Smooth muscle cell (in vitro differentiated cells): Measurements from ENCODE around the gene PSMC6. TPM values are rescaled to one million over a fixed set of nuclear protein-coding genes. Genes with fewer than 3 reads are reported as not detected.
"Not testable (repeated sequence)": the region's sequence is repeated elsewhere in the genome, so short reads cannot be mapped to it uniquely, and the experiment has no call there.

Experiments
- DNase-seq: peaks from one replicate; lab custom pipeline; 2025; ENCODE audit not compliant: unreplicated experiment; lab: John Stamatoyannopoulos, UW
- H2AFZ ChIP-seq: fragments of 200-600 bp; sonication (generic); 2 replicates; pipeline ENCODE4 v1.6.0; 2016; ENCODE audit warnings: antibody characterized with exemption, low read depth, mild to moderate bottlenecking
- H3F3A ChIP-seq: fragments of 200-600 bp; sonication (generic); 2 replicates; pipeline ENCODE4 v1.6.0; 2017; ENCODE audit warnings: antibody characterized with exemption, low read depth
- H3K27ac ChIP-seq: fragments of 200-600 bp; sonication (generic); 2 replicates; pipeline ENCODE4 v1.5.1; 2016; ENCODE audit warnings: low read depth, mild to moderate bottlenecking
- H3K27me3 ChIP-seq: fragments of 200-600 bp; sonication (generic); 2 replicates; pipeline ENCODE4 v1.6.1; 2016; ENCODE audit warnings: low read depth, mild to moderate bottlenecking
- H3K36me3 ChIP-seq: fragments of 200-600 bp; sonication (generic); 2 replicates; pipeline ENCODE4 v1.5.1; 2016; ENCODE audit warnings: low read depth
- H3K4me1 ChIP-seq: fragments of 200-600 bp; sonication (generic); 2 replicates; pipeline ENCODE4 v1.5.1; 2016; ENCODE audit warnings: low read depth
- H3K4me2 ChIP-seq: fragments of 200-600 bp; sonication (generic); 2 replicates; pipeline ENCODE4 v1.6.0; 2016; ENCODE audit warnings: mild to moderate bottlenecking
- H3K4me3 ChIP-seq: fragments of 200-600 bp; sonication (generic); 2 replicates; pipeline ENCODE4 v1.5.1; 2016; ENCODE audit warnings: mild to moderate bottlenecking
- H3K79me2 ChIP-seq: fragments of 200-600 bp; sonication (generic); 2 replicates; pipeline ENCODE4 v1.6.0; 2016; ENCODE audit warnings: low read depth, mild to moderate bottlenecking
- H3K9ac ChIP-seq: fragments of 200-600 bp; sonication (generic); 2 replicates; pipeline ENCODE4 v1.6.0; 2016; ENCODE audit warnings: low read depth
- H3K9me3 ChIP-seq: fragments of 200-600 bp; sonication (generic); replicated peaks from 2 replicates; pipeline ENCODE4 v1.5.1; 2016; ENCODE audit warnings: low read depth
- H4K20me1 ChIP-seq: fragments of 200-600 bp; sonication (generic); 2 replicates; pipeline ENCODE4 v1.6.0; 2016; ENCODE audit warnings: low read depth
- CTCF ChIP-seq: fragments of 200-600 bp; sonication (generic); IDR thresholded peaks from 2 replicates; pipeline ENCODE4 v1.5.1; 2017; ENCODE audit warnings: borderline replicate concordance, mild to moderate bottlenecking, antibody characterized with exemption; ENCODE audit not compliant: insufficient read depth, poor library complexity, severe bottlenecking
- WGBS: methylation state at CpG from one replicate; pipeline ENCODE4 v1.1.7; 2016; ENCODE audit warnings: low lambda C conversion rate; 5-methylcytosine and 5-hydroxymethylcytosine counted together
- polyA plus RNA-seq: library from polyadenylated mRNA; unstranded; fragments of >200 nt; fragmentation: Nextera tagmentation; extraction: Ambion mirVana; gene quantifications from 2 replicates; pipeline ENCODE4 v1.2.1, GENCODE V29; 2016
- total RNA-seq: library from RNA; depleted of rRNA; stranded (reverse); fragments of >200 nt; gene quantifications from 2 replicates; pipeline ENCODE4 v1.2.3, GENCODE V29; 2014

The PSMC6 gene
- total and polyA plus RNA-seq, 2 experiments from 2014 or later: 90.9 to 138 TPM

- Histone ChIP-seq H3K4me2 (no peak overlapping the region), H3K4me3 (no peak overlapping the region), H3K27ac (peak overlapping the region; percentile 52), H4K20me1 (peaks cover 9% of the 10 kb centered on the region), H2AFZ (no peak overlapping the region), H3K79me2 (peaks cover 40% of the 10 kb centered on the region), H3K27me3 (no peaks in the 10 kb centered on the region), H3K4me1 (no peaks in the 10 kb centered on the region), H3K9me3 (no peaks in the 10 kb centered on the region), H3F3A (no peaks in the 10 kb centered on the region), H3K36me3 (no peaks in the 10 kb centered on the region), H3K9ac (no peak overlapping the region)
- no peak for TF ChIP-seq CTCF
- DNase-seq: no peak
Measured at GRCh38 chr14:52741865-52742264, 34.9 kb downstream of the PSMC6 start.

DNA sequence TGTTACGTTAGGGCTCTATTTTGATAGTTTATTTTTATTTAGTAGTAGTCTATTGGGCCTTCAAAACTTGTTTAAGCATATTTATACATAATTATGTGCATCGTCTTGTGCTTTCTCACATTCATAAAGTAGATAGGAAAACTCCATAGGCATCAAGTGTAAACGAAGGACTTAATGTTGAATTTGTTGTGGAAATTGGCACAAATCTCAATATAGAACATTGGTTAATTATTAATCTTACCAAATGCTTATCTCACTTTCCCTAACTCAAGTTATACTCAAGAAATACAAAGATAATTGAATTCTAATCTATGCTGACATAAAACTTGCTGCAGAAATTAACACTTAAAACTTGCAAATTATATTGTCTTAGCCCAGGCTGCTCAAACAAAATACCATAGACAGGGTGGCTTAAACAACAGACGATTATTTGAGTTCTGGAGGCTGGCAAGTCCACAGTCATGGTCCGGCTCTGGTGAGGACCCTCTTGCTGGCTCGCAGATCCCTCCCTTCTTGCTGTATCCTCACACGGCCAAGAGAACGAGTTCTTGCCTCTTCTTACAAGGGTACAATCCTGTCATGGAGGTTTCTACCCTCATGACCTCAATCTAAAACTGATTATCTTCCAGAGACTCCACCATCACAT lies 41.8 kb downstream of the PSMC6 start:
- Histone ChIP-seq H3K36me3 (no peaks in the 10 kb centered on the region), H3K9ac (no peak overlapping the region), H3K4me3 (no peak overlapping the region), H3F3A (no peaks in the 10 kb centered on the region), H2AFZ (no peak overlapping the region), H3K4me2 (no peak overlapping the region), H4K20me1 (no peaks in the 10 kb centered on the region), H3K27me3 (no peaks in the 10 kb centered on the region), H3K4me1 (no peaks in the 10 kb centered on the region), H3K79me2 (no peaks in the 10 kb centered on the region), H3K27ac (no peak overlapping the region), H3K9me3 (no peaks in the 10 kb centered on the region)
- TF ChIP-seq CTCF: no peak
- 95% methylated on average over 8 of the region's 8 CpGs for WGBS
- DNase-seq: no peak

DNA sequence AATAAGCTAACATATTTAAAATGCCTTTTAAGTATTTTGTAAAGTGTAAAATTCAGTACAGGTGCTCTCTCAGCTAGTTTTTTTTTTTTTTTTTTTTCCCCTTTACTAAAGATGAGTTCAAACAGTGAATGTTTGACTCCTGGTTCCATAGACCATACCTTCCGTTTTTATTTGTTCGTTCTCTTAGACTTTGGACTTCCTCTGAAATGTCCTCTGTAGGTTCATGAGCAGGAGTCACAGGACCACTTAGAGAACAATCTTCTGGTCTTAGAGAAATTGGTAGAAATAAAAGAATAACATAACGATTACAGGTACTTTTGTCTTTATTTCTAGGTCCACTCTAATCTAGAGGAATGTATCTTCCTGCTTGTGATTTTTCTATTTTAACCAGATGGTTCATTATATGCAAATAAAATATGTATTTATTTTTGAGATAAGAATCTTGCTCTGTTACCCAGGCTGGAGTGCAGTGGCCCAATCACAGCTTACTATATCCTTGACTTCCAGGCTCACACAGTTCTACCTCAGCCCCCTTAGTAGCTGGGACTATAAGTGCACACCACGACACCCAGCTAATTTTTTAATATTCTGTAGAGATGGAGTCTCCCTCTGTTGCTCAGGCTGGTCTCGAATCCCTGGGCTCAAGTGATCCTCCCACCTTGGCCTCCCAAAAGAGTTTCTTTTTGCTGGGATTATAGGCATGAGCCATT lies 48.8 kb downstream of the PSMC6 start:
- no peaks in the 10 kb centered on the region for H3K9me3 ChIP-seq
- no peak overlapping the region for H3K4me2 ChIP-seq
- H3K27me3 ChIP-seq: no peaks in the 10 kb centered on the region
- no peaks in the 10 kb centered on the region for H3F3A ChIP-seq
- H4K20me1 ChIP-seq: no peaks in the 10 kb centered on the region
- no peaks in the 10 kb centered on the region for H3K4me1 ChIP-seq
- H2AFZ ChIP-seq: no peak overlapping the region
- TF ChIP-seq CTCF: no peak
- H3K79me2 ChIP-seq: no peaks in the 10 kb centered on the region
- H3K9ac ChIP-seq: no peak overlapping the region
- WGBS: 92% methylated on average over 5 of the region's 5 CpGs
- H3K36me3 ChIP-seq: peaks cover 21% of the 10 kb centered on the region
- H3K27ac ChIP-seq: no peak overlapping the region
- no peak for DNase-seq
- H3K4me3 ChIP-seq: no peak overlapping the region

GRCh38 chr14:52759145-52759544 lies 52.1 kb downstream of the PSMC6 start:
- no peak for DNase-seq
- no peak overlapping the region for H2AFZ ChIP-seq
- no peaks in the 10 kb centered on the region for H3K79me2 ChIP-seq
- H3K27me3 ChIP-seq: no peaks in the 10 kb centered on the region
- H3K4me3 ChIP-seq: no peak overlapping the region
- peaks cover 21% of the 10 kb centered on the region for H3K36me3 ChIP-seq
- H3K27ac ChIP-seq: no peak overlapping the region
- 97% methylated on average over 1 of the region's 1 CpG for WGBS
- H3K4me1 ChIP-seq: no peaks in the 10 kb centered on the region
- no peak overlapping the region for H3K9ac ChIP-seq
- no peaks in the 10 kb centered on the region for H3F3A ChIP-seq
- no peaks in the 10 kb centered on the region for H4K20me1 ChIP-seq
- H3K4me2 ChIP-seq: no peak overlapping the region
- no peak for TF ChIP-seq CTCF
- no peaks in the 10 kb centered on the region for H3K9me3 ChIP-seq

GRCh38 chr14:52762923-52763322 lies 55.9 kb downstream of the PSMC6 start:
- WGBS: 100% methylated on average over 4 of the region's 4 CpGs

More at GRCh38 chr14:52762923-52763322, 55.9 kb downstream of the PSMC6 start:
- not testable (repeated sequence) for H4K20me1 ChIP-seq, H3F3A ChIP-seq, H3K27me3 ChIP-seq, H3K9ac ChIP-seq, H3K4me1 ChIP-seq, H3K4me2 ChIP-seq, H3K27ac ChIP-seq, H3K4me3 ChIP-seq, H3K36me3 ChIP-seq, DNase-seq, H3K9me3 ChIP-seq, H2AFZ ChIP-seq, H3K79me2 ChIP-seq
